ENCODE measurements around the gene TRIP4.
"Not testable (repeated sequence)": the region's sequence is repeated elsewhere in the genome, so short reads cannot be mapped to it uniquely, and the experiment has no call there.

TRIP4 gene

DNA sequence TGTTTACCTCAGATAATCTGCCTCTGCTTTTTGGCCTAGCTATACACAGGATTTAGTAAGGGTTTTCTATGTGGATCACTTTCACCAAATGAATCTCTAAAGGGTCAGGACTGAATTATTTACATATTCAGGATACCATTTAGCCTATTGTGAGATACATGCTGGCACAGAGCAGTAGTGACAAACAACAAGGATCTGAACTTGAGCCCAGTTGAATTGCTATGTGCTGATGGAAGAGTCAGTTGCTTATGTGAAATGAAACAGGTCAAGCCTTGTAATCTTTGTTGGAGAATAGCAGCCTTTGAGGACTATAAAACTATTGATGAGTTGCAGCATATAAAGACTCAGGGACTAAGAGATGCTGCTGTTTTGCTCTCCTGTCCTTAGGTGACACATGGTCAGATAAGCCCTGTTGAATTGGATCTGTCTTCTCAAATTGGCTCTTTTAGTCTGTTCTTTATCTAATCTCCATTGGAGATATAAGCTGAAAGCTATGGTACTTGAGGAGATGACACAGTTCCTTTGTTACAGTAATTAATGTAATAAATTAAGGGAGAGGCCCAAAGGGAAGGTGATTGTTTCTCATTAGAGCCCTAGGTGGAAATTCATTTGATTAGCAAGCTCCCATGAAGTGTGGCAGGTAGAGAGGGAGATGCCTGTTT, 103.1 kb downstream of the TRIP4 start:
- no peak for DNase-seq (ENCODE audit: low read depth)

DNA sequence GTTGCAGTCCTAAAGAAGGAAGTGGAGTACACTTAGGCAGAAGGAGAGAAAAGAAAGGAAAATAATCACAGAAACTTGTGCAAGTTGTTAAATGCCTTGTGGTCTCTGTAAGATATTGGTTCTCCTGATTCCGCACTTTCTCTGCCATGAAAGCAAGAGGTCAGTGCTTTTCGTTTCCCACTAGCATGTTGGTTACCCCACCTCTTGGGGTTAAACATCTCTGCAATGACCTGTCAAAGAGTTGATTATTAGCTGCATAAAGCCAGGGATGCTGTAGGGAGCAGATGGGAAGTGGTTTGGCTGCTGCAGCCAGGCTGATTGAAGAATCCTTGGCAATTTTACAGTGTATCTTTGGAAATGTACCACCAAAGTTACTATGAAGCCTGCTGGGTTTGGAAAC, 106.0 kb downstream of the TRIP4 start:
- DNase-seq (ENCODE audit: low read depth), result no peak

DNA sequence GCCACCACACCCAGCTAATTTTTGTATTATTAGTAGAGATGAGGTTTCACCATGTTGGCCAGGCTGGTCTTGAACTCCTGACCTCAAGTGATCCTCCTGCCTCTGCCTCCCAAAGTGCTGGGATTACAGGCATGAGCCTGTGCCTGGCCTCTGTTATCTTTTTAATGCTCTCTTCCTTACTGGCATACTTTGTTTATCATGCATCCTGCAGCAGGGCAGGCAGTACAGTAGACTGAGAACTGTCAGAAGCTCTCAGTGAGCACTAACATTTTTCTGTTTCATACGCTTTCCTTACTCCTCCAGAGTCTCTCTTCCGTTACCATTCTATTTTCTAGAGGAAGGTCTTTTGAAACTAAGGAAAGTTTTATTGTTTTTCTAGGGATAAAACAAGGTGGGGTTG, 108.3 kb downstream of the TRIP4 start:
- DNase-seq (ENCODE audit: low read depth), result not testable (repeated sequence)

DNA sequence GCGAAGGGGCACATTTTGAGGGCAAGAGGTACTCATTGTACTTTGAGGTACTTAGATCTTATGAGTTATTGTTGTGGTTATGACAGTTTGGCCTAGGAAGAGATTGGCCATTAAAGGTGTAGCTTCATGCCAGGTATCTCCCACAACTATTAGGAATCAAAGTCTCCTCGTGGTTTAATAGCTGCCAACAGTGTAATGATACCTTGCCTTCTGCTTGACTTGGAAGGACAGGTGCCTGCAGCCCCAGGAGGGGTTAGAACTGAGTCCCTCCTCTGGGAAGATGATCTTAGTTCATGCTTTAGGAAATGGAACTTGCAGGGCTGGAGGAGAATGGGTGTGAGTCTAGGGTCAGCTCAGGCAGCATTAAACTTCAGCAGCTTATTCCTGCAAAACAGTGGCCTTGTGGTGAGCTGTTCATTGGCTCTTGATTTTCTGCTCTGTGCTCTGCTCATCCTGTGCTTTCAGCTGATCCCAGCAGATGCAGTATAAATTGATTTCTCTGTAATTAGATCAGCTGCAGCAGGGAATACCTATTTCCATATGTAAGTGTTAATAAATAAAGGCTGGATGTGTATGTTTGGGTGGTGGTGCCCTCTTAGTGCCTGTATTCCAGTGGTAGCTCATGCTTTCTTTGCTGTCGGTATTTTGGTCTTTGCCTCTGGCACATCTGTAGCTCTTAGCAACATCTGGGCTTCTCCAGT, 113.2 kb downstream of the TRIP4 start:
- DNase-seq (ENCODE audit: low read depth), result no peak

DNA sequence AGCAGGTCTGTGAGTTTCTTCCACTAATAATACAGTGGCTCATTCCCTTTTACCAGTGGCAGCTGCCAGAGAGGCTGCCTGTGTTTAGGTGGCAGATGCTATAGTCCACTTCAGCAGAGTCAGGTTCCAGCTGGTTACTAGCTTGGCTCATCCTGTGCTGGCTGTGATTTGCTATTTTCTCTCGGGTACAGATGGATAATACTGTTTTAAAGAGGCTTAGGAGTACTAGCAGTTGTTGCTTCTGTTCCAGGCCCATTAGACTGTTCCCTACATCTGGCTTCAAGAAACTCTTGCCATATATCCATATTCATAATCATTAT, 113.7 kb downstream of the TRIP4 start:
- no peak for DNase-seq (ENCODE audit: low read depth)

DNA sequence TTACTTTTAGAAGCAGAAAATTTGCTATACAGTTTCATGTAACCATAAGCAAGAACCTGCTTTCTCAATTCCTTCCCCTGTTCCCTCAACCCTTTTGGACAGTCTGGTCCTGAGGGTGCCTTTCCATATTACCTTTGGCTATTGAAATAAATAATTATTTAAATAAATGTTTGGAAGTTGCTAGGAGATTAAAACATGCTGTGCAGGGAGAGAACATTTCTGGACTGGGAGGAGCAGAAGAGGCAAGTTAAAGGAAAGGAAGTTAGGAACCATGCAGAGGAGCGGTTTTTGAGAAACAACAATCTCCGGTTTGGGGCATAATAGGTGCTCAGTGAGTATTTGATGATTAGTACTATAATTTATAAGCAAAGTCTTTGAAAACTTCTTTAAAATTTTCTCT, 114.5 kb downstream of the TRIP4 start:
- DNase-seq (ENCODE audit: low read depth), result no peak

DNA sequence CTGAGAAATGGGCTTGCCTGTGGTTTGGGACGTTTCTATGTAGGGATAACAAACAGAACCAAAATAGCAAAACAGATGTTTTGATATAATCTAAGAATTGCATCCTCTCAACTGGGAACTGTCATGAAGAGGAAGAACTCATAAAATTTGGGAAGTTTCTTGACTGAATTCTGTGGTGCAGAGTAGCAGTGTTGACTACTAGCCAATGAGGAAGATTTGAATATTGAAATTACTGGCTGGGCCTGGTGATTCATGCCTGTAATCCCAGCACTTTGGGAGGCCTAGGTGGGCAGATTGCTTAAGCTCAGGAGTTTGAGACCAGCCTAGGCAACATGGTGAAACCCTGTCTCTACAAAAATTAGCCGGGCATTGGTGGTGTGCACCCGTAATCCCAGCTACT, 114.9 kb downstream of the TRIP4 start:
- no peak for DNase-seq (ENCODE audit: low read depth)

DNA sequence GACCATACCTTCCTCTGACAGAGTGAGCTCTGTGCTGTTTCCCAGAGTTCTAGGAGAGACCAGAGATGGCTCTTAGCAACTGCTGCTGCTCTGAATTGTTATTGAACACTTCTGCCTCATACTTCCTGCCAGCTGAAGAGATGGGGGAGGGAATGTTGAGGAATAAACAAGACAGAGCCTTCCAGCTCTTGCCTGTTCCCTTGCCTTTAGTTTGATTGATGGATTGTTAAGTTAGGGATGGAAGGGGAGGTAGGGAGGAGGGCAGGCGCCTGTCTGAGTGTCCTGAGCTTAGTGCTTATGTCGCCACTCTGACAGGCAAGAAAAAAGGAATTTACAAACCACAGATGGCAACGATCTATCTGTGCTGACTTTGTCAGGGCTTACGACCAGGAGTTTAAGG, 115.6 kb downstream of the TRIP4 start:
- no peak for DNase-seq (ENCODE audit: low read depth)

DNA sequence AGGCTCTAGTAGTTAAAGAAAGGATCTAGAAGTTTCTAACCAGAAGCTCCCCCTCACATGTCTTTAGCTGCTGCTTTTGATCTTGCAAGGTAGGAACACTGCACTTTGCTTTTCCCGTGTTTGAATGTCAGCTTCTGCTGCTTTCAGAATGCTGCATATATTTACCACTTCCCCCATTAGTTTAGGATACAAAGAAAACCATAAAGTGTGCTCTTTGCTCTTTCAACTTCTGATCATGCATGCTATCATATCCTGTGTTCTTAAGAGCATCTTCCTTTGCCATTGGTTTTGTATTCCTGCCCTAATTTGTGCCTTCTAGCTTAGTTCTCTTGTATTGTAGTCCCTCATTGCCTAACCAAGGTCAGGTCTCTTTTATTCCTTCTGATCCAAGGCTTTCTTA, 116.0 kb downstream of the TRIP4 start:
- DNase-seq (ENCODE audit: low read depth), result no peak

Measured in activated T-helper 1 cell treated with Interleukin-2 at 50 U/mL for 16 hours (primary cell).